H9 (cell line): ENCODE measurements around the gene GID8. TPM values are rescaled to one million over a fixed set of nuclear protein-coding genes. Genes with fewer than 3 reads are reported as not detected.
A peak's percentile ranks its signal among the peaks of the same experiment; 100 is the strongest.

Experiments
- DNase-seq: peaks from one replicate; pipeline ENCODE4 v3.0.0-alpha.2; 2017
- H2AFZ ChIP-seq: one replicate; pipeline ENCODE4 v1.6.1; 2013; ENCODE audit warnings: mild to moderate bottlenecking, low read length, control low read depth, moderate library complexity
- H2AK5ac ChIP-seq: 2 replicates; pipeline ENCODE4 v1.6.1; 2013; ENCODE audit warnings: low read length, control low read depth, mixed read lengths; ENCODE audit not compliant: insufficient read length
- H2BK120ac ChIP-seq: one replicate; pipeline ENCODE4 v1.6.1; 2013; ENCODE audit warnings: low read depth, mild to moderate bottlenecking, low read length, control low read depth, inconsistent platforms; ENCODE audit not compliant: poor library complexity, severe bottlenecking
- H2BK12ac ChIP-seq: 2 replicates; pipeline ENCODE4 v1.6.1; 2013; ENCODE audit warnings: low read length, control low read depth, mixed read lengths, low read depth; ENCODE audit not compliant: insufficient read length
- H2BK15ac ChIP-seq: 2 replicates; pipeline ENCODE4 v1.6.1; 2013; ENCODE audit warnings: low read depth, low read length, control low read depth
- H2BK20ac ChIP-seq: one replicate; pipeline ENCODE4 v1.6.1; 2013; ENCODE audit warnings: low read depth, mild to moderate bottlenecking, low read length, control low read depth, inconsistent platforms; ENCODE audit not compliant: poor library complexity, severe bottlenecking
- H2BK5ac ChIP-seq: 2 replicates; pipeline ENCODE4 v1.6.1; 2013; ENCODE audit warnings: low read length, control low read depth, mixed read lengths; ENCODE audit not compliant: insufficient read length
- H3K14ac ChIP-seq: 2 replicates; pipeline ENCODE4 v1.6.1; 2013; ENCODE audit warnings: low read length, control low read depth; ENCODE audit not compliant: insufficient read depth
- H3K18ac ChIP-seq: 2 replicates; pipeline ENCODE4 v1.6.1; 2013; ENCODE audit warnings: low read depth, mild to moderate bottlenecking, mixed read lengths, low read length, control low read depth; ENCODE audit not compliant: insufficient read length
- H3K23ac ChIP-seq: 2 replicates; pipeline ENCODE4 v1.6.1; 2013; ENCODE audit warnings: low read length, control low read depth, mixed read lengths, low read depth; ENCODE audit not compliant: insufficient read length
- H3K23me2 ChIP-seq: 2 replicates; pipeline ENCODE4 v1.6.1; 2013; ENCODE audit warnings: low read depth, mild to moderate bottlenecking, mixed read lengths, low read length, control low read depth; ENCODE audit not compliant: insufficient read length, poor library complexity, severe bottlenecking
- H3K27ac ChIP-seq: 2 replicates; pipeline ENCODE4 v1.5.1; 2013; ENCODE audit warnings: low read length, control low read depth, mixed read lengths, low read depth; ENCODE audit not compliant: insufficient read length
- H3K27me3 ChIP-seq: 2 replicates; pipeline ENCODE4 v1.6.1; 2013; ENCODE audit warnings: low read length, control low read depth, inconsistent platforms; ENCODE audit not compliant: insufficient read depth
- H3K4ac ChIP-seq: 2 replicates; pipeline ENCODE4 v1.6.1; 2013; ENCODE audit warnings: low read depth, mild to moderate bottlenecking, control low read depth, inconsistent platforms, low read length, moderate library complexity
- H3K4me1 ChIP-seq: 2 replicates; pipeline ENCODE4 v1.6.1; 2013; ENCODE audit warnings: low read length, control low read depth, inconsistent platforms; ENCODE audit not compliant: insufficient read depth
- H3K4me2 ChIP-seq: 2 replicates; pipeline ENCODE4 v1.6.1; 2013; ENCODE audit warnings: low read length, control low read depth, mixed read lengths; ENCODE audit not compliant: insufficient read length, insufficient read depth
- H3K56ac ChIP-seq: 2 replicates; pipeline ENCODE4 v1.6.1; 2013; ENCODE audit warnings: low read depth, mild to moderate bottlenecking, mixed read lengths, low read length, control low read depth; ENCODE audit not compliant: insufficient read length
- H3K79me1 ChIP-seq: 2 replicates; pipeline ENCODE4 v1.6.1; 2013; ENCODE audit warnings: low read depth, mild to moderate bottlenecking, moderate library complexity, low read length, control low read depth, inconsistent platforms; ENCODE audit not compliant: insufficient read depth, poor library complexity, severe bottlenecking
- H3K79me2 ChIP-seq: 2 replicates; pipeline ENCODE4 v1.6.1; 2013; ENCODE audit warnings: low read length, control low read depth, inconsistent platforms; ENCODE audit not compliant: insufficient read depth
- H3K9ac ChIP-seq: 2 replicates; pipeline ENCODE4 v1.6.1; 2013; ENCODE audit warnings: low read length, control low read depth, mixed read lengths; ENCODE audit not compliant: insufficient read length; ENCODE audit errors: extremely low read depth
- H3K9me3 ChIP-seq: one replicate; pipeline ENCODE4 v1.6.1; 2013; ENCODE audit warnings: low read depth, low read length, inconsistent platforms; ENCODE audit not compliant: control insufficient read depth
- H3T11ph ChIP-seq: one replicate; pipeline ENCODE4 v1.6.1; 2013; ENCODE audit warnings: mild to moderate bottlenecking, low read length, control low read depth, inconsistent platforms
- H4K20me1 ChIP-seq: one replicate; pipeline ENCODE4 v1.6.1; 2013; ENCODE audit not compliant: control insufficient read depth, insufficient read length, insufficient read depth
- H4K5ac ChIP-seq: 2 replicates; pipeline ENCODE4 v1.6.1; 2013; ENCODE audit warnings: low read depth, mild to moderate bottlenecking, mixed read lengths, low read length, control low read depth; ENCODE audit not compliant: insufficient read length
- H4K8ac ChIP-seq: replicated peaks from 2 replicates; pipeline ENCODE4 v1.6.1; 2013; ENCODE audit warnings: low read length, control low read depth, mixed read lengths, low read depth; ENCODE audit not compliant: insufficient read length
- H4K91ac ChIP-seq: 2 replicates; pipeline ENCODE4 v1.6.1; 2013; ENCODE audit warnings: low read depth, mild to moderate bottlenecking, moderate library complexity, mixed read lengths, low read length, control low read depth; ENCODE audit not compliant: insufficient read length
- H3K27ac Mint-ChIP-seq, 3 experiments: 2 replicates in 2 of 3; 3 replicates in 1 of 3; pipeline ENCODE4 v1.8.0; 2020 to 2021; ENCODE audit warnings: mixed read lengths in 3 of 3, mild to moderate bottlenecking in 1 of 3, moderate library complexity in 1 of 3
- H3K27me3 Mint-ChIP-seq: 2 replicates; pipeline ENCODE4 v1.8.0; 2021; ENCODE audit warnings: low read depth, mild to moderate bottlenecking, moderate library complexity, mixed read lengths
- H3K36me3 Mint-ChIP-seq, 3 experiments: 2 replicates in 2 of 3; 3 replicates in 1 of 3; pipeline ENCODE4 v1.8.0; 2020 to 2021; ENCODE audit warnings: low read depth in 3 of 3, mixed read lengths in 3 of 3; ENCODE audit not compliant: insufficient read depth in 1 of 3
- H3K4me1 Mint-ChIP-seq, 2 experiments: 2 replicates each; pipeline ENCODE4 v1.8.0; 2020; ENCODE audit warnings: mixed read lengths in 2 of 2
- H3K4me3 Mint-ChIP-seq, 2 experiments: 2 replicates in 1 of 2; 3 replicates in 1 of 2; pipeline ENCODE4 v1.8.0; 2020 to 2021; ENCODE audit warnings: mild to moderate bottlenecking in 2 of 2, mixed read lengths in 2 of 2, moderate library complexity in 1 of 2
- H3K9me3 Mint-ChIP-seq, 2 experiments: 2 replicates in 1 of 2; 3 replicates in 1 of 2; pipeline ENCODE4 v1.8.0; 2020; ENCODE audit warnings: mild to moderate bottlenecking in 2 of 2, mixed read lengths in 2 of 2, moderate library complexity in 1 of 2
- WGBS: extraction: QIAGEN DNeasy Blood & Tissue Kit; methylation state at CpG from one replicate; pipeline ENCODE4 v1.1.7; 2013; ENCODE audit warnings: missing lambda C conversion rate, low lambda C conversion rate, mixed read lengths; ENCODE audit not compliant: insufficient read length; ENCODE audit errors: extremely low coverage; 5-methylcytosine and 5-hydroxymethylcytosine counted together
- total RNA-seq: library from RNA; stranded (reverse); gene quantifications from 2 replicates; pipeline ENCODE4 v1.2.1, GENCODE V29; 2021
- TF ChIP-seq, protein P1 (sequence below): fragments of 200-600 bp; sonication (generic); conservative IDR thresholded peaks from 3 replicates; pipeline ENCODE4 v1.8.0; 2021; ENCODE audit warnings: antibody characterized with exemption, mild to moderate bottlenecking

Gene GID8
- total RNA-seq, 1 experiment from 2014 or later, result 60.9 TPM

DNA sequence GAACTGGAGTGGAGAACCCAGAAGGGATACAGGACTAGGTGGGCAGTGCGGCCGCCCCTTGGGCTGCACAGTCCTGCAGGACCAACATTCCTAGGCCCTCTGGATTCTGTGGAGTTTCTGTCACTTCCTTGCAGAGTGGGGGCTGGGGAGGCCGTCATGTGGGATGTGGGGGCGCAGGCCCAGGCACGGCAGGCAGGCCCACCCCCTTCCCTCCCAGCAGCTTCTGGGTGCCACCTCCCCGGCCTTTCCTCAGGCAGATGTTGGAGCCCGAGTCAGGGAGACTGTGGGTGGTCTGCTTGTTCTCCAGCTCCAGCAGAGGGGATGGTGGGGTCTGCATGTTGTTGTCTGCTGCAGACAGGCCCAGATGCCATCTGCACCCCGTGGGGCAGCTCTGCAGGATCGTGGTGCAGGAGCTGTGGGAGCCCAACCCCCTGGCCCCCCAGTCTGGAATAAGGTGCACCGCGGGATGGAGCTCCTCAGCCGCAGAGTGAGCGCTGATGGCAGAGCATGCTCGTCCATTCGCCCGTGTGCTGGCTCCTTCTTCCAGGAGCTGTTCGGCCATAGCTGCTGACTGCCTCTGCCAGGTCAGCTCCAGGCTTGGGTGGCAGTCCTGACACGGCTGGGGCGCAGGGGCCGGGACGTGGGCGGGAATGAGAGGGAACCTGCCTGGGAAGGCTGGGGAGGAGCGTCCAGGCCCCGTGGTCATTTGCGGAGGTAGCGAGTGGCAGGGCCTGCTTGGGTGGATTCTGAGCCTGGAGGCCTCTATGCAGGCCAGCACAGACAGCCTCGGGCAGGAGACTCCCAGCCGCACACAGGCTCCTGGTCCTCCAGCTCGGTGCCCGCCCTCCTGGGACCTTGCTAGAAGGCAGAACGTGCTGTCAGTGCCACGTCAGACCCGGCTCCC, 32.6 kb downstream of the GID8 start:
- Mint-ChIP-seq H3K36me3 (peaks cover 0 to 3% (median 2%) of the 10 kb centered on the region in 3 experiments; a peak in 2 of 7 replicates), H3K4me3 (no peak overlapping the region), H3K27me3 (peaks cover 44% of the 10 kb centered on the region), H3K27ac (no peak overlapping the region), H3K9me3 (peaks cover 3% of the 10 kb centered on the region in 2 experiments; a peak in 2 of 5 replicates), H3K4me1 (peaks cover 20 to 25% of the 10 kb centered on the region in 2 experiments)
- Histone ChIP-seq H3K9ac (no peak overlapping the region), H3K56ac (no peak overlapping the region), H2AFZ (no peak overlapping the region), H3T11ph (no peak overlapping the region), H3K23me2 (peaks cover 3% of the 10 kb centered on the region), H3K27ac (no peak overlapping the region), H4K8ac (no peak overlapping the region), H4K91ac (no peak overlapping the region), H2BK15ac (no peak overlapping the region), H3K4me1 (peaks cover 6% of the 10 kb centered on the region), H4K5ac (no peak overlapping the region), H2AK5ac (no peak overlapping the region), H2BK12ac (no peak overlapping the region), H3K23ac (no peak overlapping the region), H4K20me1 (no peaks in the 10 kb centered on the region), H2BK5ac (no peak overlapping the region), H3K27me3 (peaks cover 7% of the 10 kb centered on the region; the same call in 1 of the 2 replicates), H3K9me3 (no peaks in the 10 kb centered on the region), H3K79me2 (no peaks in the 10 kb centered on the region), H3K4me2 (no peak overlapping the region), H2BK120ac (no peak overlapping the region), H2BK20ac (no peak overlapping the region), H3K4ac (no peak overlapping the region), H3K18ac (no peak overlapping the region), H3K79me1 (no peaks in the 10 kb centered on the region), H3K14ac (peak overlapping the region; percentile 36; the same call in 1 of the 2 replicates)
- WGBS, result no CpG with 5 or more reads among the region's 33 CpGs
- DNase-seq, result no peak
- TF ChIP-seq, protein P1, sequence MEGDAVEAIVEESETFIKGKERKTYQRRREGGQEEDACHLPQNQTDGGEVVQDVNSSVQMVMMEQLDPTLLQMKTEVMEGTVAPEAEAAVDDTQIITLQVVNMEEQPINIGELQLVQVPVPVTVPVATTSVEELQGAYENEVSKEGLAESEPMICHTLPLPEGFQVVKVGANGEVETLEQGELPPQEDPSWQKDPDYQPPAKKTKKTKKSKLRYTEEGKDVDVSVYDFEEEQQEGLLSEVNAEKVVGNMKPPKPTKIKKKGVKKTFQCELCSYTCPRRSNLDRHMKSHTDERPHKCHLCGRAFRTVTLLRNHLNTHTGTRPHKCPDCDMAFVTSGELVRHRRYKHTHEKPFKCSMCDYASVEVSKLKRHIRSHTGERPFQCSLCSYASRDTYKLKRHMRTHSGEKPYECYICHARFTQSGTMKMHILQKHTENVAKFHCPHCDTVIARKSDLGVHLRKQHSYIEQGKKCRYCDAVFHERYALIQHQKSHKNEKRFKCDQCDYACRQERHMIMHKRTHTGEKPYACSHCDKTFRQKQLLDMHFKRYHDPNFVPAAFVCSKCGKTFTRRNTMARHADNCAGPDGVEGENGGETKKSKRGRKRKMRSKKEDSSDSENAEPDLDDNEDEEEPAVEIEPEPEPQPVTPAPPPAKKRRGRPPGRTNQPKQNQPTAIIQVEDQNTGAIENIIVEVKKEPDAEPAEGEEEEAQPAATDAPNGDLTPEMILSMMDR, result no peak
